ENCODE data around the gene CRIP1. TPM values are rescaled to one million over a fixed set of nuclear protein-coding genes. Genes with fewer than 3 reads are reported as not detected.

Gene CRIP1
- total and polyA plus RNA-seq, 10 of the 15 experiments (the other 5 are each of a cell fraction or from before 2014, with no cell fraction given): 66.8 to 259 (median 154) TPM

DNA sequence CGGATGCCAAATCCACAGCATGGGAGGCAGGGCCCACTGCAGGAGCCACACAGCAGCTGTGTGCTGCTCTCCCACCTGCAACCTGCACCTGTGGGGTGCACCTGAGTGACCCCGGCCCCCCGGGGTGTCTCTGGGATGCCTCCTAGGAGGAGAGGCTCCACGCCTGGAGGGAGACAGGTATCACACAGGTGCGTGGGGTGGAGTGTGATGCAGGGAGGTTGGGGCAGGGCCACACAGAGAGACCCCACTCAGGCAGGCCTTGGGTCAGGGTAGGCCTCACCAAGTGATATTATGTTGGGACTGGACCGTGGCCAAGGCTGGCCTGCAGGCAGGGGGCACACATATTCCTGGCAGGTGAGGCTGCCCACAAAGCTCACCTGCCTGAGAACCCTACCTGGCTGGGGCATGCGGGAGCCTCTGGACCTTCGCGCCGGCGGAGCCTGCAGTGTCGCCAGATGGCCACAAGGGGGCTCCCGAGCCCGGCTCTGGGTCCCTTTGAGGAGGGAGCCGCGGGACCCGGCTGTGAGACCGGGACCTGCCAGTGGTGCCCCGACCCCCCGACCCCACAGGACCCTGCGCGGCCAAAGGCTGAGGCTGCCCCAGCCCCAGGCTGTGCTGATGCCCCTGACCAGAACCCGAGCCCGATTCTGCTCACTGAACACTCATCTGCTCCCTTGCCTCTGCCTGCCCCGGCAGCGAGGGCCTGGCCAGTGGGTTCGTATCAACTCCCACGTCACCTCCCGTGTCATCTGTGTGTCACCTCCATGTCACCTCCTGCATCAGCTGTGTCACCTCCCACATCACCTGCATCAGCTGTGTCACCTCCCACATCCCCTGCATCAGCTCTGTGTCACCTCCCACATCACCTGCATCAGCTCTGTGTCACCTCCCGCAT lies 51.1 kb downstream of the CRIP1 start (continued):
- TF ChIP-seq, protein P1, sequence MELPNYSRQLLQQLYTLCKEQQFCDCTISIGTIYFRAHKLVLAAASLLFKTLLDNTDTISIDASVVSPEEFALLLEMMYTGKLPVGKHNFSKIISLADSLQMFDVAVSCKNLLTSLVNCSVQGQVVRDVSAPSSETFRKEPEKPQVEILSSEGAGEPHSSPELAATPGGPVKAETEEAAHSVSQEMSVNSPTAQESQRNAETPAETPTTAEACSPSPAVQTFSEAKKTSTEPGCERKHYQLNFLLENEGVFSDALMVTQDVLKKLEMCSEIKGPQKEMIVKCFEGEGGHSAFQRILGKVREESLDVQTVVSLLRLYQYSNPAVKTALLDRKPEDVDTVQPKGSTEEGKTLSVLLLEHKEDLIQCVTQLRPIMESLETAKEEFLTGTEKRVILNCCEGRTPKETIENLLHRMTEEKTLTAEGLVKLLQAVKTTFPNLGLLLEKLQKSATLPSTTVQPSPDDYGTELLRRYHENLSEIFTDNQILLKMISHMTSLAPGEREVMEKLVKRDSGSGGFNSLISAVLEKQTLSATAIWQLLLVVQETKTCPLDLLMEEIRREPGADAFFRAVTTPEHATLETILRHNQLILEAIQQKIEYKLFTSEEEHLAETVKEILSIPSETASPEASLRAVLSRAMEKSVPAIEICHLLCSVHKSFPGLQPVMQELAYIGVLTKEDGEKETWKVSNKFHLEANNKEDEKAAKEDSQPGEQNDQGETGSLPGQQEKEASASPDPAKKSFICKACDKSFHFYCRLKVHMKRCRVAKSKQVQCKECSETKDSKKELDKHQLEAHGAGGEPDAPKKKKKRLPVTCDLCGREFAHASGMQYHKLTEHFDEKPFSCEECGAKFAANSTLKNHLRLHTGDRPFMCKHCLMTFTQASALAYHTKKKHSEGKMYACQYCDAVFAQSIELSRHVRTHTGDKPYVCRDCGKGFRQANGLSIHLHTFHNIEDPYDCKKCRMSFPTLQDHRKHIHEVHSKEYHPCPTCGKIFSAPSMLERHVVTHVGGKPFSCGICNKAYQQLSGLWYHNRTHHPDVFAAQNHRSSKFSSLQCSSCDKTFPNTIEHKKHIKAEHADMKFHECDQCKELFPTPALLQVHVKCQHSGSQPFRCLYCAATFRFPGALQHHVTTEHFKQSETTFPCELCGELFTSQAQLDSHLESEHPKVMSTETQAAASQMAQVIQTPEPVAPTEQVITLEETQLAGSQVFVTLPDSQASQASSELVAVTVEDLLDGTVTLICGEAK (IDR thresholded peaks at IDR 0.05; ENCODE audit: borderline replicate concordance): no peak
- TF ChIP-seq SMC3 (IDR thresholded peaks at IDR 0.05; ENCODE audit: borderline replicate concordance, low read length) (peak; percentile 53), ASH2L (IDR thresholded peaks at IDR 0.05; ENCODE audit: borderline replicate concordance, low read depth) (no peak), MTA3 (IDR thresholded peaks at IDR 0.05; ENCODE audit: borderline replicate concordance, low read length) (no peak), SMAD1 (IDR thresholded peaks at IDR 0.05; ENCODE audit: low read depth, partially characterized antibody) (no peak), BRCA1 (IDR thresholded peaks at IDR 0.05; ENCODE audit: low read depth, low read length) (no peak), RB1 (IDR thresholded peaks at IDR 0.05; ENCODE audit: borderline replicate concordance) (no peak), CEBPB (IDR thresholded peaks at IDR 0.05; ENCODE audit: borderline replicate concordance in 1 of 2, low read depth in 2 of 2, low read length in 2 of 2) (no peak), CHD4 (IDR thresholded peaks at IDR 0.05) (no peak)
- TF ChIP-seq, protein P2, sequence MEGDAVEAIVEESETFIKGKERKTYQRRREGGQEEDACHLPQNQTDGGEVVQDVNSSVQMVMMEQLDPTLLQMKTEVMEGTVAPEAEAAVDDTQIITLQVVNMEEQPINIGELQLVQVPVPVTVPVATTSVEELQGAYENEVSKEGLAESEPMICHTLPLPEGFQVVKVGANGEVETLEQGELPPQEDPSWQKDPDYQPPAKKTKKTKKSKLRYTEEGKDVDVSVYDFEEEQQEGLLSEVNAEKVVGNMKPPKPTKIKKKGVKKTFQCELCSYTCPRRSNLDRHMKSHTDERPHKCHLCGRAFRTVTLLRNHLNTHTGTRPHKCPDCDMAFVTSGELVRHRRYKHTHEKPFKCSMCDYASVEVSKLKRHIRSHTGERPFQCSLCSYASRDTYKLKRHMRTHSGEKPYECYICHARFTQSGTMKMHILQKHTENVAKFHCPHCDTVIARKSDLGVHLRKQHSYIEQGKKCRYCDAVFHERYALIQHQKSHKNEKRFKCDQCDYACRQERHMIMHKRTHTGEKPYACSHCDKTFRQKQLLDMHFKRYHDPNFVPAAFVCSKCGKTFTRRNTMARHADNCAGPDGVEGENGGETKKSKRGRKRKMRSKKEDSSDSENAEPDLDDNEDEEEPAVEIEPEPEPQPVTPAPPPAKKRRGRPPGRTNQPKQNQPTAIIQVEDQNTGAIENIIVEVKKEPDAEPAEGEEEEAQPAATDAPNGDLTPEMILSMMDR (IDR thresholded peaks at IDR 0.05 in 2 of 3, conservative IDR thresholded peaks at IDR 0.05 in 1 of 3; ENCODE audit: control insufficient read depth in 2 of 3, extremely low read depth in 1 of 3, insufficient read depth in 1 of 3, low read depth in 3 of 3, low read length in 3 of 3): peak; percentile 89 to 100 (median 90)

Other genes starting within 250 kb of the CRIP1 start
Only the 7 nearest of the 8 such genes appear.
- 25.2 and 26.5 TPM in 2 replicates for gene BRF1, start 185.9 kb upstream of the CRIP1 start, total RNA-seq (2014; rRNA removed)
- 11.5 and 11.6 TPM in 2 replicates for gene BRF1, start 185.9 kb upstream of the CRIP1 start, total RNA-seq (2014; rRNA removed; fragmentation: Illumina TruSeq; extraction: Trizol)
- 29.3 and 33.5 TPM in 2 replicates for gene BRF1, start 185.9 kb upstream of the CRIP1 start, total RNA-seq (2021)
- gene BRF1, start 185.9 kb upstream of the CRIP1 start, polyA plus RNA-seq (2011; rRNA removed): 7.1 and 8.0 TPM in 2 replicates
- 5.3 and 8.8 TPM in 2 replicates for gene BRF1, start 185.9 kb upstream of the CRIP1 start, polyA plus RNA-seq (2014; fragmentation: Illumina TruSeq; extraction: Trizol)
- under 1 TPM; 0.21 to 0.58 TPM for gene BRF1, start 185.9 kb upstream of the CRIP1 start, polyA plus RNA-seq (2014; fragmentation: Nextera tagmentation; extraction: Ambion mirVana)
- 18.3 and 22.6 TPM in 2 replicates for gene BRF1, start 185.9 kb upstream of the CRIP1 start, polyA plus RNA-seq (2014; rRNA removed)
- 10 to 100 TPM in 1 of 2 experiments, 1 to 10 TPM in 1; 9.7 to 17.4 TPM for gene BRF1, start 185.9 kb upstream of the CRIP1 start, polyA plus RNA-seq (2016; fragmentation: Nextera tagmentation; extraction: Ambion mirVana)
- gene PACS2, start 172.1 kb upstream of the CRIP1 start, total RNA-seq (2014; rRNA removed): 23.3 and 34.1 TPM in 2 replicates
- gene PACS2, start 172.1 kb upstream of the CRIP1 start, total RNA-seq (2014; rRNA removed; fragmentation: Illumina TruSeq; extraction: Trizol): 9.2 and 11.4 TPM in 2 replicates
- gene PACS2, start 172.1 kb upstream of the CRIP1 start, total RNA-seq (2021): 37.2 and 37.3 TPM in 2 replicates
- gene PACS2, start 172.1 kb upstream of the CRIP1 start, polyA plus RNA-seq (2011; rRNA removed): 10.1 and 13.6 TPM in 2 replicates
- 5.2 and 7.4 TPM in 2 replicates for gene PACS2, start 172.1 kb upstream of the CRIP1 start, polyA plus RNA-seq (2014; fragmentation: Illumina TruSeq; extraction: Trizol)
- gene PACS2, start 172.1 kb upstream of the CRIP1 start, polyA plus RNA-seq (2014; fragmentation: Nextera tagmentation; extraction: Ambion mirVana): under 1 TPM; 0.21 to 0.91 TPM
- 30.3 and 35.7 TPM in 2 replicates for gene PACS2, start 172.1 kb upstream of the CRIP1 start, polyA plus RNA-seq (2014; rRNA removed)
- 1 to 10 TPM; 4.5 to 5.8 TPM for gene PACS2, start 172.1 kb upstream of the CRIP1 start, polyA plus RNA-seq (2016; fragmentation: Nextera tagmentation; extraction: Ambion mirVana)
- gene TEX22, start 88.3 kb upstream of the CRIP1 start, total RNA-seq (2014; rRNA removed): 0.49 and 1.0 TPM in 2 replicates
- 0.54 and 0.64 TPM in 2 replicates for gene TEX22, start 88.3 kb upstream of the CRIP1 start, total RNA-seq (2014; rRNA removed; fragmentation: Illumina TruSeq; extraction: Trizol)
- 2.7 and 4.0 TPM in 2 replicates for gene TEX22, start 88.3 kb upstream of the CRIP1 start, total RNA-seq (2021)
- 0.12 and 0.15 TPM in 2 replicates for gene TEX22, start 88.3 kb upstream of the CRIP1 start, polyA plus RNA-seq (2011; rRNA removed)
- gene TEX22, start 88.3 kb upstream of the CRIP1 start, polyA plus RNA-seq (2014; fragmentation: Illumina TruSeq; extraction: Trizol): 0.12 TPM in 1 of 2 replicates, not detected in the other
- under 1 TPM in 1 of 2 experiments, not detected in 1; 0.02 TPM for gene TEX22, start 88.3 kb upstream of the CRIP1 start, polyA plus RNA-seq (2014; fragmentation: Nextera tagmentation; extraction: Ambion mirVana)
- gene TEX22, start 88.3 kb upstream of the CRIP1 start, polyA plus RNA-seq (2014; rRNA removed): 0.63 and 0.80 TPM in 2 replicates
- 1 to 10 TPM; 1.1 to 1.3 TPM for gene TEX22, start 88.3 kb upstream of the CRIP1 start, polyA plus RNA-seq (2016; fragmentation: Nextera tagmentation; extraction: Ambion mirVana)
- gene MTA1, start 67.1 kb upstream of the CRIP1 start, total RNA-seq (2014; rRNA removed): 53.3 and 62.6 TPM in 2 replicates
- 28.1 and 30.8 TPM in 2 replicates for gene MTA1, start 67.1 kb upstream of the CRIP1 start, total RNA-seq (2014; rRNA removed; fragmentation: Illumina TruSeq; extraction: Trizol)
- 138 and 162 TPM in 2 replicates for gene MTA1, start 67.1 kb upstream of the CRIP1 start, total RNA-seq (2021)
- gene MTA1, start 67.1 kb upstream of the CRIP1 start, polyA plus RNA-seq (2011; rRNA removed): 26.0 and 52.3 TPM in 2 replicates
- 9.6 and 30.4 TPM in 2 replicates for gene MTA1, start 67.1 kb upstream of the CRIP1 start, polyA plus RNA-seq (2014; fragmentation: Illumina TruSeq; extraction: Trizol)
- under 1 TPM; 0.14 to 0.69 TPM for gene MTA1, start 67.1 kb upstream of the CRIP1 start, polyA plus RNA-seq (2014; fragmentation: Nextera tagmentation; extraction: Ambion mirVana)
- gene MTA1, start 67.1 kb upstream of the CRIP1 start, polyA plus RNA-seq (2014; rRNA removed): 114 and 134 TPM in 2 replicates
- 10 to 100 TPM in 1 of 2 experiments, 1 to 10 TPM in 1; 7.7 to 10.3 TPM for gene MTA1, start 67.1 kb upstream of the CRIP1 start, polyA plus RNA-seq (2016; fragmentation: Nextera tagmentation; extraction: Ambion mirVana)
- gene CRIP2, start 12.1 kb upstream of the CRIP1 start, total RNA-seq (2014; rRNA removed): 0.11 TPM in 1 of 2 replicates, not detected in the other
- not detected in 2 replicates for gene CRIP2, start 12.1 kb upstream of the CRIP1 start, total RNA-seq (2014; rRNA removed; fragmentation: Illumina TruSeq; extraction: Trizol)
- gene CRIP2, start 12.1 kb upstream of the CRIP1 start, total RNA-seq (2021): 0.49 and 0.61 TPM in 2 replicates
- 0.04 TPM in 1 of 2 replicates, not detected in the other for gene CRIP2, start 12.1 kb upstream of the CRIP1 start, polyA plus RNA-seq (2011; rRNA removed)
- gene CRIP2, start 12.1 kb upstream of the CRIP1 start, polyA plus RNA-seq (2014; fragmentation: Illumina TruSeq; extraction: Trizol): not detected in 2 replicates
- gene CRIP2, start 12.1 kb upstream of the CRIP1 start, polyA plus RNA-seq (2014; fragmentation: Nextera tagmentation; extraction: Ambion mirVana): not detected
- not detected in 2 replicates for gene CRIP2, start 12.1 kb upstream of the CRIP1 start, polyA plus RNA-seq (2014; rRNA removed)
- gene CRIP2, start 12.1 kb upstream of the CRIP1 start, polyA plus RNA-seq (2016; fragmentation: Nextera tagmentation; extraction: Ambion mirVana): under 1 TPM; 0.37 to 0.62 TPM
- 23.0 and 25.8 TPM in 2 replicates for gene TEDC1, start 4.4 kb downstream of the CRIP1 start, total RNA-seq (2014; rRNA removed)
- gene TEDC1, start 4.4 kb downstream of the CRIP1 start, total RNA-seq (2014; rRNA removed; fragmentation: Illumina TruSeq; extraction: Trizol): 2.9 and 5.1 TPM in 2 replicates
- gene TEDC1, start 4.4 kb downstream of the CRIP1 start, total RNA-seq (2021): 30.5 and 34.2 TPM in 2 replicates
- gene TEDC1, start 4.4 kb downstream of the CRIP1 start, polyA plus RNA-seq (2011; rRNA removed): 1.7 and 6.0 TPM in 2 replicates
- gene TEDC1, start 4.4 kb downstream of the CRIP1 start, polyA plus RNA-seq (2014; fragmentation: Illumina TruSeq; extraction: Trizol): 0.10 and 0.76 TPM in 2 replicates
- gene TEDC1, start 4.4 kb downstream of the CRIP1 start, polyA plus RNA-seq (2014; fragmentation: Nextera tagmentation; extraction: Ambion mirVana): 1 to 10 TPM in 1 of 2 experiments, under 1 TPM in 1; 0.19 to 1.6 TPM
- 27.8 and 32.6 TPM in 2 replicates for gene TEDC1, start 4.4 kb downstream of the CRIP1 start, polyA plus RNA-seq (2014; rRNA removed)
- 10 to 100 TPM; 23.3 to 29.9 TPM for gene TEDC1, start 4.4 kb downstream of the CRIP1 start, polyA plus RNA-seq (2016; fragmentation: Nextera tagmentation; extraction: Ambion mirVana)
- gene TMEM121, start 39.7 kb downstream of the CRIP1 start, total RNA-seq (2014; rRNA removed): 4.9 and 6.6 TPM in 2 replicates
- gene TMEM121, start 39.7 kb downstream of the CRIP1 start, total RNA-seq (2014; rRNA removed; fragmentation: Illumina TruSeq; extraction: Trizol): 0.09 and 0.13 TPM in 2 replicates
- 3.2 and 3.4 TPM in 2 replicates for gene TMEM121, start 39.7 kb downstream of the CRIP1 start, total RNA-seq (2021)
- gene TMEM121, start 39.7 kb downstream of the CRIP1 start, polyA plus RNA-seq (2011; rRNA removed): 0.04 TPM in 1 of 2 replicates, not detected in the other
- not detected in 2 replicates for gene TMEM121, start 39.7 kb downstream of the CRIP1 start, polyA plus RNA-seq (2014; fragmentation: Illumina TruSeq; extraction: Trizol)
- gene TMEM121, start 39.7 kb downstream of the CRIP1 start, polyA plus RNA-seq (2014; fragmentation: Nextera tagmentation; extraction: Ambion mirVana): under 1 TPM in 1 of 2 experiments, not detected in 1; 0.27 TPM
- gene TMEM121, start 39.7 kb downstream of the CRIP1 start, polyA plus RNA-seq (2014; rRNA removed): 3.1 and 4.9 TPM in 2 replicates
- gene TMEM121, start 39.7 kb downstream of the CRIP1 start, polyA plus RNA-seq (2016; fragmentation: Nextera tagmentation; extraction: Ambion mirVana): 1 to 10 TPM in 1 of 2 experiments, under 1 TPM in 1; 0.49 to 1.9 TPM

All from GM12878 (cell line).